Right ventricle myocardium superior (tissue), 1 donor: ENCODE results near the gene SLC8A2. TPM values are rescaled to one million over a fixed set of nuclear protein-coding genes. Genes with fewer than 3 reads are reported as not detected.
A peak's percentile ranks its signal among the peaks of the same experiment; 100 is the strongest.

Experiments
- ATAC-seq: fragments of 200-7000 bp; cut with Tn5 transposase; one replicate; pipeline ENCODE4 v1.9.1; 2020; ENCODE audit warnings: mild to moderate bottlenecking; ENCODE audit not compliant: poor library complexity
- DNase-seq: peaks from one replicate; pipeline ENCODE4 v3.0.0-alpha.2; 2020
- intact Hi-C: fragments of 100-400 bp; cut with DNase I; formaldehyde crosslinking; loops from one replicate; pipeline ENCODE4 v1.11.2; 2022
- long read RNA-seq: library from polyadenylated mRNA; unstranded; transcript quantifications from one replicate; pipeline ENCODE4 v2.0.0, GENCODE V29; 2021
- total RNA-seq: library from RNA; stranded (reverse); fragmentation: NEBNext Ultra II Directional; extraction: Animal tissue kit (Norgen Biotek cat#: 25700); gene quantifications from one replicate; pipeline ENCODE4 v1.2.1, GENCODE V29; 2021
- donor health status: DM: no; HTN: yes; CAD: no; lungs with severe emphysema.

Gene SLC8A2
- total RNA-seq = 0.11 TPM
- long read RNA-seq = 0 reads

- ATAC-seq (peak; percentile 51), DNase-seq (peak; percentile 73)
- intact Hi-C loops = no loop called here
Observed at GRCh38 chr19:47471733-47472457, at the start of gene SLC8A2. Gene SLC8A2, minus strand, starts transcription at chr19:47471893. Its CDS starts 5,490 bp downstream, at chr19:47466403.

GRCh38 chr19:47520839-47521238 is 49.1 kb upstream of the SLC8A2 start:
- ATAC-seq = peak; percentile 7
- DNase-seq = no peak
- intact Hi-C loops = loop anchor here (5.0 kb wide), 1 partner anchor 176 kb away; no protein-coding TSS in a partner anchor

GRCh38 chr19:47520343-47520806 is 48.7 kb upstream of the SLC8A2 start:
- DNase-seq (no peak), ATAC-seq (no peak)
- intact Hi-C loops = loop anchor here (5.0 kb wide), 1 partner anchor 177 kb away; no protein-coding TSS in a partner anchor

DNA sequence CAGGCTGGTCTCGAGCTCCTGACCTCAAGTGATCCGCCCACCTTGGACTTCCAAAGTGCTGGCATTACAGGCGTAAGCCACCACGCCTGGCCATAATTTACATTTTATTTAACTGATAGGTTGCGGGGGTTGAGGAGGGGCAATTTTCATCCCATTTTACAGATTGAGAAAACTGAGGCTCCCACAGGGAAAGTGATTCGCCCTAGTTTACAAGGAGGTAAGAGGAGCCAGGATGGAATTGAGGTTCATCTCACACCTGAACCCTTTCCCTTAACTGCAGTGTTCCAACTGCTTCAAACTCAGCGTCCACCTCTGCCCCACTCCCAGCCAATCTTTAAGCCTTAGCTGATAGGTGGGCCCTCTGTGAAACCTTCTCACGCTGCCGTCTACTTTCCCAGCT is 47.2 kb upstream of the SLC8A2 start:
- DNase-seq (no peak), ATAC-seq (no peak)
- intact Hi-C loops = loop anchor here (5.0 kb wide), 1 partner anchor 82 kb away; no protein-coding TSS in a partner anchor

DNA sequence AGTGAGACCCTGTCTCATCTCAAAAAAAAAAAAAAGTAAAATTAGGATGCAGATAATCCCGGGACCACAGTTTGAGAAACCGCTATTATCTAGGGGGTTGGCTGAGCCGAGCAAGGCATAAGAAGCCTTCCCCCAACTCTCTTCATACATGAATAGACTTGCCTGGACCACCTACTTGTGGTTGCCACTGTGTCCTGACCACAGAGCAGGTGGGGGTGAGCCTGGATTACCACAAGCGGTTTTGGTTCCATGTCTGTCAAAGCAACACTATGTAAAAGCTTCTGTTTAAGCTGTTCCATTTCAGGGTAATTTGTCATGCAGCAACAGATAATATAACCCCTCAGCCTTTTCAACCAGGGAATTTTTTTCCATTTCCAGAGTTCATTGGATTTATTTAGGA is 46.4 kb upstream of the SLC8A2 start:
- ATAC-seq = no peak
- no peak for DNase-seq
- intact Hi-C loops = loop anchor here (5.0 kb wide), 1 partner anchor 81 kb away; no protein-coding TSS in a partner anchor

GRCh38 chr19:47514869-47515588 is 43.3 kb upstream of the SLC8A2 start, which contains the start of gene NAPA:
Gene NAPA, minus strand, starts transcription at chr19:47515063. Its CDS starts 123 bp downstream, at chr19:47514940.
- intact Hi-C loops = loop anchor here (2.0 to 5.0 kb wide), 2 partner anchors 78 to 86 kb away; no protein-coding TSS in a partner anchor
- peak; percentile 100 for DNase-seq
- peak; percentile 98 for ATAC-seq

GRCh38 chr19:47514151-47514868 is 42.6 kb upstream of the SLC8A2 start:
- peak; percentile 0 for ATAC-seq
- no peak for DNase-seq
- intact Hi-C loops = loop anchor here (2.0 kb wide), 1 partner anchor 86 kb away; no protein-coding TSS in a partner anchor

DNA sequence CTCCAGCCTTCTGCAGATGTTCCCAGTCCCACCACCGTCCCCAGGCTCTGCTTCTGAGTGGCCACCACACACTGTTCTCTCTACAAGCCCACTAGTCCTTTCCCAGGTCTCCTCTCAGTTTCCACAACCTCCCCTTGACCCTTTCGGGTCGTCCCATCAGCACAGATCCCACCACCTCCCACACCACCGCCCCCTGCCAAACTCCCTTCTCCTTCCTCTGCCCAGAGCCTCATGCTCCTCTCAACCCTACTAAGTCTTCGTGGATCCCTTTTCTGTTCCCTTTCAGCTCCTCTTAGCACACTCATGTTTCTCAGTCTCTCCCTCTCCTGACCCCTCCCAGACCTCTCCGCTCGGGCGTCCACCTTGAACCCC is 41.2 kb upstream of the SLC8A2 start:
- DNase-seq = no peak
- no peak for ATAC-seq
- intact Hi-C loops = no loop called here

DNA sequence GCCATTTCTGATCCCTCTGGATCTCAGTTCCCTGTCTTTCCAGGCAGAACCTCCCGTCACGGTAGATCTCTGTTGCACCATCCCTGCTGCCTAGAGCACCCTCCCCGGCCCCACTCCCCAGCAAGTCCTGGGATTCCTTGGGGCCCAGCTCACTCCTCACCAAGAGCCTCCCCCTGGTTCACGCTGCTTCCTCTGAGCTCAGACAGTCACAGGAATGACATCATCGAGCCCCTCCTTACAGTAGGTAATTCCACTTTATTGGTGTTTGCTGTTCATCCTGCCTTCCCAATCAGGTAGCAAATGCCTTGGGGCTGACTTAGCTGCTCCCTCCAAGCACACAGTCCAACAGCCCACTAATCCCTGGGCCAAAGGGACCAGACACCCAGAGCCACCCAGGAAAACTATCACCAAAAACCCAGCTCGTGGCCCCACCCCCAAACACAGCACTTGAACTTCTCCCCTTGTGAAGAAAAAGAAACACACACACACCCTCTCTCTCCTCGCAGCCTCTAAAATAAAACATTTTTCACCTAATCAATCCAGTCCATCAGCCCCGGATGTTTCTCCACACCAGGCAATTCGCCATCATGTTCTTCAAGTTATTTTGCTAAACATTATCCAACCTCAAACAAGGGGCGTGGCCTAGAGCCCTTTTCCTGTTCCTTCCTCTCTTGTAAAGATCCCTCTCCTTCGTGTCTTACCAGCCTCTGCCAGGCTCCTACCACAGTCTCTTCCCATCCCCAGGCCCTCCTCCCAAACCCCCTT is 40.7 kb upstream of the SLC8A2 start:
- DNase-seq = no peak
- intact Hi-C loops = no loop called here

GRCh38 chr19:47511681-47512080 is 40.0 kb upstream of the SLC8A2 start:
- no peak for ATAC-seq
- no peak for DNase-seq
- intact Hi-C loops = no loop called here

More for the DNA sequence above, 40.7 kb upstream of the SLC8A2 start:
- ATAC-seq = no peak

DNA sequence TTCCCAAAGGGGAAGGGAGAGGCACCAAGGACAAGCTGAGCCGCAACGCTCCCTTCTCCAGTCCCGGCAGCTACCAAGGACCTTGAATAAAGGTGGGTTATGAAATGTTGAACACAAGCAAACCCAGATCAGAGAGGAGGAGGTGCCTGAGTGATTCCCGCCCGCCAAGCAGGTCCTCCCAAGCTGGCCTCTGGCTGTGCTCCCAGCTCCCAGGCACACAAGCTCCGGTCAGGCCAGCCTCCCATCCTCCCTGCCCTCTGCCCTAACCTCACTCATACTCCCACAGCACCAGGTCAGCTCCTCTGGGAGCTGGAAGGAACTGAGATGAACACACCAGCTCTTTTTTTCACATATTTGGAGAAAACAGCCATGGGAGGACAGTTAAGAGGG is 39.4 kb upstream of the SLC8A2 start:
- ATAC-seq (no peak), DNase-seq (peak; percentile 70)
- intact Hi-C loops = no loop called here

- ATAC-seq = no peak
Observed at GRCh38 chr19:47510516-47511127, 38.9 kb upstream of the SLC8A2 start.

GRCh38 chr19:47509973-47510372 is 38.3 kb upstream of the SLC8A2 start:
- DNase-seq (no peak), ATAC-seq (peak; percentile 48)
- intact Hi-C loops = no loop called here

More at GRCh38 chr19:47510516-47511127, 38.9 kb upstream of the SLC8A2 start:
- DNase-seq = no peak
- intact Hi-C loops = no loop called here

DNA sequence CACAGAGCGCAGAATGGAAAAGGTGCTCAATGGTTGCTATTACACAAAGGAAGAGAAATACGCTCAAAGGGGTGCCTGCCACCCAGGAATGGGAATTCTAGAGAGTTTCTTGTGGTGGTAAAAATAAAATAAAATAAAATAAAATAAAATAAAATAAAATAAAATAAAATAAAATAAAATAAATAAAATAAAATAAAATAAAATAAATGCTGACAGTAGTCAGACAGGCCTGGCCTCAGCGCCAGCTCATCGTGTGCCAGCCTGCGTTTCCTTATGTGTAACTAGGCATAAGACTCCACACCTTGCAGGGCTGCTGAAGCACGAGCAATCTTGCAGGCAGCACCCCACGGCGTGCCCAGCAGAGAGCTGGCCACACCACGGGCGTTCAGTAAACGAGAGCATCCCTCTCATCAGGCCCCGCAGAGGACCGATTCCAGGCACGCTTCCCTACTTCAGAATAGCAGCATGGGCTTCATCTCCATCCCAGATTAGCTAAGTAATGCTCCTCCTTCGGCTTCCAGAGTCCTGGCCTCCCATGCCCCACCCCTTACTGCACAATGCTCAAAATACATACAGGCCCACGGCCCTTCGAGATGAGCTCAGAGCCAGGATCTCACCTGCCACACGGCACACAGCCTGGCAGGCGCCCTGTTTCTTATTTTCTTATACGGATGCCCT is 37.6 kb upstream of the SLC8A2 start:
- intact Hi-C loops = no loop called here
- DNase-seq (no peak), ATAC-seq (no peak)

DNA sequence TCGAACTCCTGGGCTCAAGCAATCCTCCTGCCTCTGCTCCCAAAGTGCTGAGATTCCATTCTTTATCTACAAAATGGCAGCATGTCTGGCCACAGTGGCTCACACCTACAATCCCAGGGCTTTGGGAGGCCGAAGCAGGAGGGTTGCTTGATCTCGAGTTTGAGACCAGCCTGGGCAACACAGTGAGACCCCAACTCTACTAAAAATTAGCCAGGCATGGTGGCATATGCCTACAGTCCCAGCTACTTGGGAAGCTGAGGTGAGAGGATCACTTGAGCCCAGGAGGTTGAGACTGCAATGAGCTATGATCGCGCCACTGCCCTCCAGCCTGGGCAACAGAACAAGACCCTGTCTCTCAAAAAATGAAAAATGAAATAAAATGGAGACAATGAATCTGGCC is 37.0 kb upstream of the SLC8A2 start:
- intact Hi-C loops = no loop called here
- ATAC-seq = no peak
- DNase-seq = no peak

DNA sequence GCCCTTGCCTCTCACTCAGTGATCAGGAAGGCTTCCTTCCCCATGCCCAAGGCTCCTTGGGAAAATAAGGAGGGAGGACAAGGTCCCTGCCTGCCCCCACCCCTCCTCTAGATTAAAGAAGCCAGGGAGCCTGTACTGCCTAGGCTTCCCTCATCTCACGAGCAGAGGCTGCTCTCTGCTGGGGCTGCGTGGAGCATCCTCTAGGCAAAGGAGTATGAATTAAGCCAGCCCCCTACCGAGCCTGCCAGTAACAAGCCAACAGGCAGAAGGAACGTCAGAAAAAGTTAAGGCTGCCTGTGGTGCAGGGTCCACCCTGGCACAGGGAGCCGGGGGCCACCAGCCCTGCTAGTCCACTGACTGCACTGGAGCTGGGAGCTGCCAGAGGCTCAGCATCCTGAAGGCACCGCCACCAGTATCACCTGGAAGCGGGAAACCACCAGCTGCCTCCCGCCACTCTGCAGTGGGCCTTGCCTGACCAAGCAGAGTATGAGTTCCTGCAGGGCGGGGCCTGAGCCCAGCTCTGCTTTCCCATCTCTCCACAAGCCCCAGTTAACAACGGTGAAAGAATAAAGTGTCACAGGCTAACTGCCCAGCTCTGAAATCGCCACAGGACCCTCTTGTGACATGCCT is 36.3 kb upstream of the SLC8A2 start:
- intact Hi-C loops = no loop called here
- DNase-seq (no peak), ATAC-seq (no peak)

GRCh38 chr19:47507012-47507411 is 35.3 kb upstream of the SLC8A2 start:
- intact Hi-C loops = no loop called here
- no peak for DNase-seq
- peak; percentile 62 for ATAC-seq
